Measurements from ENCODE around the gene USP47.

The USP47 gene

GRCh38 chr11:11967669-11968510 is 126.1 kb downstream of the USP47 start:
- FAIRE-seq = no peak

DNA sequence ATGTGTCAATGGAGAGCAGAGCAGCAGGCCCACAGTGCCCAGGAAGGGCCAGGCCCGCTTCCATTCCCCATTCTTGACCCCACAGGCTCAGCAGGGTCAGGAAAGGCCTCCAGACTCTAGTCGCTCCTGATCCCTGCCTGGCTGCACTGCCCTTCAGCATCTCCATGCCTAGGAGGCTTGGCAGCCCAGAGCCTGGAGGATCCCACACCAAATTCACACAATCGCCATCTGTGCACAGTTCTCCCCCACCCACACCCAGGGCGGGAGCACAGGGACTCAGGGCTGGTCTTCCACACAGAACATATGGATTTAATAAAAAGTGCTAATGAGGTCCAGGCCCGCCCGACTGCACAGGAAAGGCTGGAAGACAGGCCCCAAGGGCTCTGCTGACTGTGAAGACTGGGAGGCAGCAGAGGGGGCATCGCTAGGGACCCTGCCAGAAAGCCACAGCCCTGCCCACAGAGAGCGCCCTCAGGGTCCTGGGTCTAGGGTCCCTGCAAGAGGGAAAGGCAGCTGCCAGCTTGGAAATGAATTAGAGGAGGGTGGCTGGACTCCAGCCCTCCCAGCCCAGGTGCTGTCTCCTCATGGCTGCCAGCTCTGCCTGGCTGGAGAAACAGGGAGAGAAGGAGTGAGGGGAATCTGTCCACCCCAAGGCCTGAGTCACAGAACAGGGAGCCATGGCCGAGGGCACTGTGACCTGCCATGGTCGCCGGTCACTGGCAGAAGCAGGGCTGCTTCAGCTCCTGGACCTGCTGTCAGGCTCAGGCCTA is 126.9 kb downstream of the USP47 start:
- FAIRE-seq = no peak

GRCh38 chr11:11969380-11970215 is 127.8 kb downstream of the USP47 start:
- no peak for FAIRE-seq

DNA sequence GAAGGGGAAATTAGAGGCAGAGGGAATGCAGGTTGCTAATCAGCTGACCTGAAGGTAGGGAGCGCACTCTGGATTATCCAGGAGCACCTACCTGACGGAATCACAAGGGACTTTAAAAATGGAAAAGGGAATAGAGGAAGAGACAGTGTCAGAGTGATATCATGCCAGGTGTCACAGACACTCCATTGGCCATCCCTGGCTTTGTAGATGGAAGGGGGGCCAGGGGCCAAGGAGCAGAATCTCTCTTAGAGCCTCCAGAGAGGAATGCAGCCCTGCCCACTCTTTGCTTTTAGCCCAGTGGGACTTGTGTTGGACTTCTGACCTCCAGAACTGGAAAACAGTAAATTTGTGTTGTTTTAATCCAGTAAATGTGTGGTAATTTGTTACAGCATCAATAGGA is 128.8 kb downstream of the USP47 start:
- no peak for FAIRE-seq

- FAIRE-seq = no peak
Observed at GRCh38 chr11:11971906-11972547, 130.3 kb downstream of the USP47 start.

- FAIRE-seq = no peak
Observed at GRCh38 chr11:11972730-11973341, 131.1 kb downstream of the USP47 start.

- no peak for FAIRE-seq
Observed at GRCh38 chr11:11973361-11973800, 131.6 kb downstream of the USP47 start.

DNA sequence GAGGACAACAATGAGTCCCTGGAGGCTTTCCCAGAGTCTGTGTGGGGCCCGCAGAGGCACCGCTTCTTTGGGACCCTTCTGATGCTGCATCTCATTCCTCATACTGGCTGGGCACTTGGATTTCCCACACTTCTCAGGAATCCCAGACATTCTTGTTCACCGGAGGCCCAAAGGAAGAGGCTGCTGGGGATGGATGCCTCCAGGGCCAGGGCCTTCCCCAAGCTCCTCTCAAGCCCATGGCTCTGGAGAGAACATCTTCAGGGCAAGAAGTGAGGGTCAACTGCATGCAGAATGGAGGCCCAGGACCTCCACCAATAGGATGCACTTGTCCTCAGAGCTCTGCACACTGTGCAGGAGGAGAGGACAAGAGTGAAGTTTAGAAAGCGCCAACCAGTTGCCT is 132.1 kb downstream of the USP47 start:
- no peak for FAIRE-seq

DNA sequence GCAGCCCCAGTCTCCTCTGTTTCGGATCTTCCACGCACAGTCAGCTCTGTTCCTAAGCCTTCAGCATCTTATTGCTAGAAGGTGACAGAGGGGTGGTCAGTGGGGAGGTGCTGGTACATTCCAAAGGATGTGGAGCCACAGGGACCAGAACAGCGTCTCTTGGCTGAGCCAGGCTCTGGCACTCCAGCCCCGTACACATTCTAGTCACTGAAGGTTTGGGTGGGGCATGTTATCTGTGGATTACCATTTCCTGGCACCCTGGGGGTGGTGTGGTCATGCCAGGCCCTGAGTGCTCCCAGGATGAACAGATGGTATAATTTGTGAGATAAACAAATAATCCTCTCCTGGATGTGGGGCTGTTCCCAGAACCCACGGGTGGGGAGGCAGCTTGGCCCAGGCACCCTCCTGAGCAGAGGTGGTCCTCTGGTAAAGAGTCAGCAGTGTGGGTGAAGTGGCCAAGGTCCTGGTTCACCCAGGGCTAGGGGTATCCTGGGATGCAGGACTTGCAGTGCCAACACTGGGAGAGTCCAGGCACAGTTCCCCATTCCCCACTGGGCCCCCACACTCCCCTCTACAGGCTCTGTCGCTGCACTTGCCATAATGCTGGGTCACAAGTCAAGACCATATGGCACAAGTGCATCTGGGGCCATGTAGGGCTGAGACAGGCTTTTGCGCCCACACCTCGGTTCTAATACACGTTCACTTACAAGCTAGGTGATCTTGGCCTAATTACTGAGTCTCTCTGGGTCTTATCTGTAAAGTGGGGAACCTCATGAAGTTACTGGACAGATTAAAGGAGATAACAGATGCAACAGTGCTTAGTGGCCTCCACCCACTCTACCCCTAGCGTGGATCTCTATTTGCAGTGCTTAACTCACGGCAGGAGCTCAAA is 133.7 kb downstream of the USP47 start:
- no peak for FAIRE-seq

GRCh38 chr11:11976481-11977127 is 134.8 kb downstream of the USP47 start:
- FAIRE-seq = no peak

- FAIRE-seq = no peak
Observed at GRCh38 chr11:11977206-11977938, 135.6 kb downstream of the USP47 start.

GRCh38 chr11:11978098-11978637 is 136.4 kb downstream of the USP47 start:
- FAIRE-seq = no peak

GRCh38 chr11:11978792-11979487 is 137.2 kb downstream of the USP47 start:
- no peak for FAIRE-seq

DNA sequence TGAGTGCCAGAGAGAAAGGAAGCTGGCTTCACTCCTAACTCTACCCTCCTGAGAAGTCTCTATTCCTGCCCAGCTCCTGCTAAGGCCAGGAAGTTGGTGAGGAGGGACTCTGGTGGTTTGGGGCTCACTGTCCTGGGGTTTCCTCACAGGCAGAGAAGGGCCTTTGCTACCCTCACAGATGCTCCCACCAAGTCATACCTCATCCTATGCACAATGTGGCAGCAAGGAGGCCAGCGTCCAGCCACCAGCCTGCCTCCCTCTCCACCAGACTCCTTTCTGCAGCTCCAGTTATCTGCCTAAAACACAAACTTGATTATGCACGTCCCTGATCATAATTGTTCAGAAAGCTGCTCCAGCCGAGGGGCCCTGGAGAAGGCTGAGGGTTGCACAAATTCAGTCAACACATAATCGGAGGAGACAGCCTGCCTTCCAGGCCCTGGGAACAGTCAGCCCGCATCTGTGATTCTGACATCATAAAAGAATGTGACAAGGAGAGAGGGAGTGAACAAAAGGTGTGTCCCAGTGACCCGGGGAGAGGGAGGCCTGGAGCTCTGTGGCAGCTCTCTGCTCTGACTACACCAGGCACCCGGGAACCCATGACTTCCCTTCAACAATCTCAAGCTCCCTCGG is 137.8 kb downstream of the USP47 start:
- FAIRE-seq = no peak

GRCh38 chr11:11980200-11980599 is 138.4 kb downstream of the USP47 start:
- FAIRE-seq = no peak

DNA sequence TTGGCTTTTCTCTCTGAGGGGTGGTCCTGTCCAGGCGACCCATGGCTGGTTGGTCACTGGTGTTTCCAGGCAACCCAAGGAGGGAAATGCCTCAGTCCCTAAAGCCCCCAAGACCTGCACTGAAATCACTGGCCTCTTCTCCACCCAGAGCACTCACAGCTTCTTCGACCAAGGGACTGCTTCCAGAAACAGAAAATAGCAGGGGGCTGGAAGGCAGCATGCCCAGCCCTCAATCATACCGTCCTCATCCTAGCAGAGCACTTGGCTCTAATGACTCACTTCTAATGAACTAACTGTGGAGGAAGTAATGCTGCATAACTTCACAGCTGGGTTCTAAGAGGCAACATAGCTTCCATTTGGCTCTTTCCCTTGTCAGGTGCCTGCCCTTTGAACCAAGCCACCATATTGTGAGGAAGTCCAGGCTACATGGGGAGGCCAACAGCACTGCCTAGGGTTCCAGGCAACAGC is 139.1 kb downstream of the USP47 start:
- FAIRE-seq = no peak

GRCh38 chr11:11981364-11981763 is 139.6 kb downstream of the USP47 start:
- FAIRE-seq = no peak

DNA sequence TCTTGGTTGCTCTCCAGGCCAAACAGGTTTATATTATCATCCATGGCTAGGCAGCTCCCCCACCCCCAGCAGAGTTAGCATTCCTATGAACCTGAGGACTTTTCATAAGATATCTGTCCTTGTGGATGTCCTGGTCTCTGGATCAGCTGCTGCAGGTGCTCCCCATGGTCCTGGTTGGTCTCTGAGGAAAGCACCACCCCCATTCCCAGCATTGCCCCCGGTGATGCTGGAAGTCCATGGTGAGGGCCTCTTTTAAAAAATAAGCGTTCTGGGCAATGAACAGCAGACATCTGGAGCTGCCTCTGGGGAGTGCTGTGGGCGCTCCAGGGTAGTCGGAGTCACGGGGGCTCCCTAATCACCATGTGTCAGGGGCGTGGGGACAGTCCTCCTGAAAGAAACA is 140.1 kb downstream of the USP47 start:
- FAIRE-seq = no peak

All from A204.1 (cell line).